Neural cell (in vitro differentiated cells): Measurements from ENCODE around the gene TMEM208.

ENCODE experiments used
- CTCF ChIP-seq: fragments of 450-650 bp; IDR thresholded peaks from 2 replicates; pipeline ENCODE4 v1.5.1; 2014; ENCODE audit warnings: antibody characterized with exemption, mild to moderate bottlenecking, moderate library complexity; ENCODE audit not compliant: poor library complexity, severe bottlenecking
- EP300 ChIP-seq: fragments of 450-650 bp; conservative IDR thresholded peaks from 2 replicates; pipeline ENCODE4 v1.6.1; 2014; ENCODE audit warnings: antibody characterized with exemption, mild to moderate bottlenecking, moderate library complexity; ENCODE audit not compliant: poor library complexity, severe bottlenecking
- EZH2 ChIP-seq: fragments of 200-600, 300-800 bp; shearing (Covaris generic), sonication (generic); IDR thresholded peaks from 2 replicates; pipeline ENCODE4 v1.6.1; 2014; ENCODE audit warnings: antibody characterized with exemption, low read length, borderline replicate concordance, mild to moderate bottlenecking; ENCODE audit not compliant: insufficient read depth, poor library complexity, severe bottlenecking
- MXI1 ChIP-seq: fragments of 450-650 bp; conservative IDR thresholded peaks from 2 replicates; pipeline ENCODE4 v1.6.1; 2014; ENCODE audit warnings: antibody characterized with exemption, mild to moderate bottlenecking; ENCODE audit not compliant: poor library complexity, severe bottlenecking
- POLR2AphosphoS5 ChIP-seq: IDR thresholded peaks from 2 replicates; pipeline ENCODE4 v1.6.1; 2012
- RAD21 ChIP-seq: fragments of 450-650 bp; conservative IDR thresholded peaks from 2 replicates; pipeline ENCODE4 v1.6.1; 2014; ENCODE audit warnings: antibody characterized with exemption, mild to moderate bottlenecking, moderate library complexity
- REST ChIP-seq: IDR thresholded peaks from 2 replicates; pipeline ENCODE4 v1.6.1; 2012; ENCODE audit warnings: borderline replicate concordance
- SMC3 ChIP-seq: fragments of 450-650 bp; conservative IDR thresholded peaks from 2 replicates; pipeline ENCODE4 v1.6.1; 2014; ENCODE audit warnings: antibody characterized with exemption, mild to moderate bottlenecking, moderate library complexity; ENCODE audit not compliant: poor library complexity
- TAF1 ChIP-seq: IDR thresholded peaks from 2 replicates; pipeline ENCODE4 v1.6.1; 2012; ENCODE audit warnings: low read depth

- TF ChIP-seq CTCF (no peak), EZH2 (no peak), POLR2AphosphoS5 (no peak), TAF1 (no peak), SMC3 (no peak), REST (no peak), RAD21 (no peak), EP300 (no peak), MXI1 (no peak)
Observed at GRCh38 chr16:67255553-67256221, 28.8 kb downstream of the TMEM208 start.
